ENCODE results near the gene HELQ. TPM values are rescaled to one million over a fixed set of nuclear protein-coding genes. Genes with fewer than 3 reads are reported as not detected.
"Not testable (repeated sequence)": the region's sequence is repeated elsewhere in the genome, so short reads cannot be mapped to it uniquely, and the experiment has no call there.

HELQ gene
- total RNA-seq, 1 experiment from 2014 or later: 14.6 TPM

DNA sequence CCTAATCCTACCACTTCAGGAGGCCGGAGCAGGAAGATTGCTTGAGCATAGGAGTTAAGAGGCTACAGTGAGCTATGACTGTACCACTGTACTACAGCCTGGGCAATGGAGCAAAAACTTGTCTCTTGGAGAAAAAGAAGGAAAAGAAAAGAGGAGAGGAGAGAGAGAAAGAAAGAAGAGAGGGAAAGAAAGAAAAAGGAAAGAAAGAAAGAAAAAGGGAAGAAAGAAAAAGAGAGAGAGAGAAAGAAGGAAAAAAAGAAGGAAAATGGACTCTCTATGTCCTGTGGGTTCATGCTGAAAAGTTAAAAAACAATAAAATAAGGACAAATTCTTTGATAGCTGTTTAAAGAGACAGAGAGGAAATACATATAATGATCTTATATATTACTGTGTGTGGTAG is 42.6 kb upstream of the HELQ start:
- ChIA-PET RAD21 (ENCODE audit: low non-redundant PET in 1 of 2, low total read pairs in 2 of 2, uncharacterized antibody in 2 of 2, unreplicated experiment in 2 of 2) (no interaction called here), POLR2A (no interaction called here), CTCF (interaction anchor here (1.0 to 2.1 kb wide), 2 partner anchors 11 to 146 kb away, joined by 3 to 6 read pairs; no protein-coding TSS in a partner anchor)
- H3K27ac ChIP-seq (ENCODE audit: low read depth, low read length): no peak overlapping the region
- no peaks in the 10 kb centered on the region for H3K27me3 ChIP-seq (ENCODE audit: insufficient read depth, low read length)
- no peaks in the 10 kb centered on the region for H3K79me2 ChIP-seq (ENCODE audit: insufficient read depth, low read length)
- DNase-seq (ENCODE audit: low read depth, low spot score) (no peak), ATAC-seq (no peak)
- H4K20me1 ChIP-seq (ENCODE audit: insufficient read depth): no peaks in the 10 kb centered on the region
- no peaks in the 10 kb centered on the region for H3K36me3 ChIP-seq (ENCODE audit: control insufficient read depth in 1 of 2, insufficient read depth in 2 of 2, low read length in 2 of 2)
- H3K4me2 ChIP-seq (ENCODE audit: low read length): no peak overlapping the region
- intact Hi-C loops (cut with micrococcal nuclease): no loop called here
- no peak overlapping the region for H3K9ac ChIP-seq (ENCODE audit: low read length)
- no peaks in the 10 kb centered on the region for H3K4me1 ChIP-seq (ENCODE audit: control insufficient read depth in 1 of 2, insufficient read depth in 2 of 2, low read length in 2 of 2)
- no peaks in the 10 kb centered on the region for H3K9me3 ChIP-seq (ENCODE audit: control insufficient read depth in 1 of 2, insufficient read depth in 1 of 2, low read depth in 1 of 2, low read length in 2 of 2)
- no peaks in the 10 kb centered on the region for H3K9me2 ChIP-seq (ENCODE audit: insufficient read depth)
- no peak overlapping the region for H2AFZ ChIP-seq (ENCODE audit: low read depth, low read length, poor library complexity, severe bottlenecking)
- no peak overlapping the region for H3K4me3 ChIP-seq (replicated peaks in 1 of 2; ENCODE audit: low read depth in 1 of 2, low read length in 2 of 2)
- no peak for TF ChIP-seq SP1 (IDR thresholded peaks at IDR 0.05; ENCODE audit: low read depth)
- TF ChIP-seq, protein P1, sequence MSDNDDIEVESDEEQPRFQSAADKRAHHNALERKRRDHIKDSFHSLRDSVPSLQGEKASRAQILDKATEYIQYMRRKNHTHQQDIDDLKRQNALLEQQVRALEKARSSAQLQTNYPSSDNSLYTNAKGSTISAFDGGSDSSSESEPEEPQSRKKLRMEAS (IDR thresholded peaks at IDR 0.05): no peak
- TF ChIP-seq ZNF274 (IDR thresholded peaks at IDR 0.05; ENCODE audit: low read depth, low read length): no peak
- TF ChIP-seq, protein P2, sequence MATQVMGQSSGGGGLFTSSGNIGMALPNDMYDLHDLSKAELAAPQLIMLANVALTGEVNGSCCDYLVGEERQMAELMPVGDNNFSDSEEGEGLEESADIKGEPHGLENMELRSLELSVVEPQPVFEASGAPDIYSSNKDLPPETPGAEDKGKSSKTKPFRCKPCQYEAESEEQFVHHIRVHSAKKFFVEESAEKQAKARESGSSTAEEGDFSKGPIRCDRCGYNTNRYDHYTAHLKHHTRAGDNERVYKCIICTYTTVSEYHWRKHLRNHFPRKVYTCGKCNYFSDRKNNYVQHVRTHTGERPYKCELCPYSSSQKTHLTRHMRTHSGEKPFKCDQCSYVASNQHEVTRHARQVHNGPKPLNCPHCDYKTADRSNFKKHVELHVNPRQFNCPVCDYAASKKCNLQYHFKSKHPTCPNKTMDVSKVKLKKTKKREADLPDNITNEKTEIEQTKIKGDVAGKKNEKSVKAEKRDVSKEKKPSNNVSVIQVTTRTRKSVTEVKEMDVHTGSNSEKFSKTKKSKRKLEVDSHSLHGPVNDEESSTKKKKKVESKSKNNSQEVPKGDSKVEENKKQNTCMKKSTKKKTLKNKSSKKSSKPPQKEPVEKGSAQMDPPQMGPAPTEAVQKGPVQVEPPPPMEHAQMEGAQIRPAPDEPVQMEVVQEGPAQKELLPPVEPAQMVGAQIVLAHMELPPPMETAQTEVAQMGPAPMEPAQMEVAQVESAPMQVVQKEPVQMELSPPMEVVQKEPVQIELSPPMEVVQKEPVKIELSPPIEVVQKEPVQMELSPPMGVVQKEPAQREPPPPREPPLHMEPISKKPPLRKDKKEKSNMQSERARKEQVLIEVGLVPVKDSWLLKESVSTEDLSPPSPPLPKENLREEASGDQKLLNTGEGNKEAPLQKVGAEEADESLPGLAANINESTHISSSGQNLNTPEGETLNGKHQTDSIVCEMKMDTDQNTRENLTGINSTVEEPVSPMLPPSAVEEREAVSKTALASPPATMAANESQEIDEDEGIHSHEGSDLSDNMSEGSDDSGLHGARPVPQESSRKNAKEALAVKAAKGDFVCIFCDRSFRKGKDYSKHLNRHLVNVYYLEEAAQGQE (IDR thresholded peaks at IDR 0.05; ENCODE audit: low read depth): no peak
- no peak for TF ChIP-seq YY1 (IDR thresholded peaks at IDR 0.05; ENCODE audit: extremely low read depth, insufficient replicate concordance, low read depth, low read length)
- TF ChIP-seq CBX3 (IDR thresholded peaks at IDR 0.05; ENCODE audit: low read depth): no peak
- BruUV-seq (replicated peaks): no TSS peak

DNA sequence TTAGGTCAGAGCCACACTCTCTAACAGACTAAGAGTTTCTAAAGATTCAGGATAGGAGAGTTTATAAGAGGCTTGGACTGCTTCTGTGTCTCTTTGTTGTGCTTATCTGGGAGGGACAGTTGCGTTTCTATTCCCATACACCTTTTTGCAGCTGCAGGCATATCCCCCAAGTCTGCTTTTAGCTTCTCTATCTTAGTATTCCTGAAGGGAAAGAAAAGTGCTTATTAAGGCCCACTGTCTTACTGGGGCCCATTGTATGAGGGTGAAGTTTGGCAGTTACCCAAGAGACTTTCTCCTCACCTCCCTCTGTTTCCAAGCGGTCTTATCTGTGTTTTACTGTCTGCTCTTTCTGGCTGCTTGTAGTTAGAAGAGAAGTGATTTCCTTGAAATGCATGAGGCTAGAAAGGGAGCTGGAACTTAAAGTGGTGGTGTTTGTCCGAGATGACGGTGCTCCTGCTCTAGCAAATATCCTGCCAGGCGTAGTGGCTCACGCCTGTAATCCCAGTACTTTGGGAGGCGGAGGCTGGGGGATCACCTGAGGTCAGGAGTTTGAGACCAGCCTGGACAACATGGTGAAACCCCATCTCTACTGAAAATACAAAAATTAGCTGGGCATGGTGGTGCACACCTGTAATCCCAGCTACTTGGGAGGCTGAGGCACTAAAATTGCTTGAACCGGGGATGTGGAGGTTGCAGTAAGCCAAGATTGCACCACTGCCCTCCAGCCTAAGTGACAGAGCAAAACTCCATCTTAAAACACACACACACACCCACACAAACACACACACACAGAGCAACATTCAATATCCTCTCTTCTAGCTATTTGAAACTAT is 40.7 kb upstream of the HELQ start:
- H3K9me3 ChIP-seq (ENCODE audit: control insufficient read depth in 1 of 2, insufficient read depth in 1 of 2, low read depth in 1 of 2, low read length in 2 of 2); ATAC-seq; H3K4me1 ChIP-seq (ENCODE audit: control insufficient read depth in 1 of 2, insufficient read depth in 2 of 2, low read length in 2 of 2); H3K36me3 ChIP-seq (ENCODE audit: control insufficient read depth in 1 of 2, insufficient read depth in 2 of 2, low read length in 2 of 2); H3K4me2 ChIP-seq (ENCODE audit: low read length); H3K27ac ChIP-seq (ENCODE audit: low read depth, low read length); RAD21 ChIA-PET (ENCODE audit: low non-redundant PET in 1 of 2, low total read pairs in 2 of 2, uncharacterized antibody in 2 of 2, unreplicated experiment in 2 of 2); intact Hi-C loops (cut with micrococcal nuclease); CTCF ChIA-PET; DNase-seq (ENCODE audit: low read depth, low spot score); POLR2A ChIA-PET; H3K9ac ChIP-seq (ENCODE audit: low read length); H3K4me3 ChIP-seq (replicated peaks in 1 of 2; ENCODE audit: low read depth in 1 of 2, low read length in 2 of 2); BruUV-seq (replicated peaks); H4K20me1 ChIP-seq (ENCODE audit: insufficient read depth); H2AFZ ChIP-seq (ENCODE audit: low read depth, low read length, poor library complexity, severe bottlenecking); H3K27me3 ChIP-seq (ENCODE audit: insufficient read depth, low read length); H3K79me2 ChIP-seq (ENCODE audit: insufficient read depth, low read length); H3K9me2 ChIP-seq (ENCODE audit: insufficient read depth): not testable (repeated sequence)

Measured in HCT116 (cell line).